Activated effector memory CD4-positive, alpha-beta T cell treated with anti-CD3 and anti-CD28 coated beads, Interleukin-2, amount 50 U/mL, for 16 hours (primary cell): ENCODE data around the gene NOTCH1.

Experiments
- DNase-seq: peaks from one replicate; pipeline ENCODE4 v3.0.0-alpha.2; 2020

The NOTCH1 gene

GRCh38 chr9:136497916-136498695, 47.7 kb downstream of the NOTCH1 start:
- no peak for DNase-seq

GRCh38 chr9:136496801-136497620, 48.8 kb downstream of the NOTCH1 start:
- no peak for DNase-seq

- no peak for DNase-seq
These were observed 49.7 kb downstream of the NOTCH1 start for GRCh38 chr9:136496181-136496580.

GRCh38 chr9:136495238-136495800, 50.5 kb downstream of the NOTCH1 start:
- DNase-seq = no peak

- no peak for DNase-seq
These were observed 51.2 kb downstream of the NOTCH1 start for GRCh38 chr9:136494531-136495215.

- DNase-seq = no peak
These were observed 51.8 kb downstream of the NOTCH1 start for GRCh38 chr9:136494012-136494411.

GRCh38 chr9:136493567-136493971, 52.3 kb downstream of the NOTCH1 start:
- no peak for DNase-seq

GRCh38 chr9:136492978-136493522, 52.8 kb downstream of the NOTCH1 start:
- DNase-seq = no peak

- DNase-seq = no peak
These were observed 56.1 kb downstream of the NOTCH1 start for GRCh38 chr9:136489731-136490130.

- DNase-seq = peak; percentile 92
These were observed 57.3 kb downstream of the NOTCH1 start for GRCh38 chr9:136488247-136489214.

GRCh38 chr9:136487672-136488071, 58.2 kb downstream of the NOTCH1 start:
- DNase-seq = no peak

- DNase-seq = no peak
These were observed 58.8 kb downstream of the NOTCH1 start for GRCh38 chr9:136486823-136487620.

GRCh38 chr9:136486131-136486530, 59.7 kb downstream of the NOTCH1 start:
- DNase-seq = no peak

GRCh38 chr9:136485049-136486045, 60.5 kb downstream of the NOTCH1 start:
- peak; percentile 95 for DNase-seq

GRCh38 chr9:136484153-136485048, 61.4 kb downstream of the NOTCH1 start:
- DNase-seq = peak; percentile 70

GRCh38 chr9:136483589-136484152, 62.2 kb downstream of the NOTCH1 start:
- DNase-seq = peak; percentile 98

GRCh38 chr9:136482793-136483588, 62.9 kb downstream of the NOTCH1 start, which contains the start of gene SEC16A:
TSS of gene SEC16A (minus strand) at chr9:136483040. CDS start at chr9:136477615, 5,425 bp downstream.
- peak; percentile 100 for DNase-seq
